GM12874 (cell line): ENCODE data around the gene OR2T10.

Source experiments
- CTCF ChIP-seq: IDR thresholded peaks from 2 replicates; pipeline ENCODE4 v1.5.1; 2011; ENCODE audit warnings: low read depth, mild to moderate bottlenecking, control low read depth, low read length, moderate library complexity; ENCODE audit not compliant: insufficient read depth

The OR2T10 gene

GRCh38 chr1:248625166-248625565 is 27.7 kb upstream of the OR2T10 start:
- TF ChIP-seq CTCF = no peak

GRCh38 chr1:248622570-248623001 is 25.1 kb upstream of the OR2T10 start:
- TF ChIP-seq CTCF = peak; percentile 30; the same call in 1 of the 2 replicates

- no peak for TF ChIP-seq CTCF
Measured at GRCh38 chr1:248621770-248622169, 24.3 kb upstream of the OR2T10 start.

GRCh38 chr1:248618878-248619277 is 21.4 kb upstream of the OR2T10 start:
- peak; percentile 52; the same call in 1 of the 2 replicates for TF ChIP-seq CTCF

GRCh38 chr1:248618119-248618518 is 20.6 kb upstream of the OR2T10 start:
- TF ChIP-seq CTCF = no peak

GRCh38 chr1:248613742-248614141 is 16.2 kb upstream of the OR2T10 start:
- TF ChIP-seq CTCF = no peak

- no peak for TF ChIP-seq CTCF
Measured at GRCh38 chr1:248611883-248612414, 14.4 kb upstream of the OR2T10 start.
